Gastrocnemius medialis (tissue), 4 donors: ENCODE measurements around the gene LRRC38. TPM values are rescaled to one million over a fixed set of nuclear protein-coding genes. Genes with fewer than 3 reads are reported as not detected.

Experiments
- ATAC-seq, 2 donors: fragments of 150-250 bp; one replicate each; pipeline ENCODE4 v1.9.1; 2016
- DNase-seq, 2 donors: peaks; one replicate each; pipeline ENCODE4 v3.0.0-alpha.2; 2019
- H3K27ac ChIP-seq, 4 donors: fragments of 200-600 bp; sonication (generic); 1 replicate in 1 of 4; 2 replicates in 3 of 4; pipeline ENCODE4 v1.5.1; 2016 to 2018; ENCODE audit warnings: mild to moderate bottlenecking in 2 of 4, moderate library complexity in 1 of 4
- H3K27me3 ChIP-seq, 3 donors: fragments of 200-600 bp; sonication (generic) in 2 of 3; 1 replicate in 1 of 3; 2 replicates in 2 of 3; pipeline versions ENCODE4 v1.5.1 to v1.6.0; 2016 to 2019; ENCODE audit warnings: mild to moderate bottlenecking in 1 of 3, moderate library complexity in 1 of 3
- H3K36me3 ChIP-seq, 2 donors: fragments of 200-600 bp; sonication (generic) in 1 of 2; one replicate each; pipeline ENCODE4 v1.5.1; 2017 to 2018
- H3K4me1 ChIP-seq, 2 donors: fragments of 200-600 bp; sonication (generic) in 1 of 2; one replicate each; pipeline ENCODE4 v1.5.1; 2016 to 2017; ENCODE audit warnings: mild to moderate bottlenecking in 2 of 2
- H3K4me3 ChIP-seq, 4 donors: fragments of 200-600 bp; sonication (generic) in 3 of 4; 1 replicate in 1 of 4; 2 replicates in 3 of 4; pipeline ENCODE4 v1.5.1; 2016 to 2019; ENCODE audit warnings: mild to moderate bottlenecking in 2 of 4
- H3K9me3 ChIP-seq, 3 donors: fragments of 200-600 bp; sonication (generic) in 2 of 3; 1 replicate in 1 of 3; 2 replicates in 2 of 3; pipeline ENCODE4 v1.5.1; 2016 to 2019
- CTCF ChIP-seq, 5 experiments: fragments of 450-650 bp in 3 of 5; fragments of 200-600 bp in 2 of 5; sonication (generic) in 2 of 5; IDR thresholded peaks in 4 of 5; conservative IDR thresholded peaks in 1 of 5; 1 replicate in 4 of 5; 2 replicates in 1 of 5; pipeline ENCODE4 v1.5.1; 2016 to 2019; ENCODE audit warnings: antibody characterized with exemption in 5 of 5, mild to moderate bottlenecking in 3 of 5, moderate library complexity in 3 of 5
- POLR2A ChIP-seq, 2 donors: fragments of 450-650 bp; IDR thresholded peaks; one replicate each; pipeline ENCODE4 v1.6.1; 2017; ENCODE audit warnings: antibody characterized with exemption in 2 of 2, mild to moderate bottlenecking in 2 of 2, moderate library complexity in 2 of 2
- in situ Hi-C, 4 donors: fragments of 200-750 bp; cut with MboI; loops; one replicate each; pipeline versions ENCODE4 v1.15.0 to v1.8.0; 2017; ENCODE audit warnings: low sequenced_read_pairs in 4 of 4
- intact Hi-C: fragments of 100-400 bp; cut with DNase I; formaldehyde crosslinking; loops from one replicate; pipeline ENCODE4 v1.15.1; 2023; ENCODE audit warnings: low total_unique reads
- total RNA-seq, 4 donors: library from RNA; depleted of rRNA; stranded (reverse); fragments of >200 nt; gene quantifications; one replicate each; pipeline versions ENCODE4 v1.1.0 to v1.2.3, GENCODE V29; 2016

Gene LRRC38
- total RNA-seq, 4 donors from 2014 or later: 2.1 to 6.8 (median 5.7) TPM

- Histone ChIP-seq H3K4me3 (no peak overlapping the region), H3K9me3 (no peaks in the 10 kb centered on the region), H3K4me1 (peaks cover 19% of the 10 kb centered on the region in 2 donors), H3K27me3 (no peaks in the 10 kb centered on the region), H3K36me3 (peaks cover 0 to 13% of the 10 kb centered on the region in 2 donors), H3K27ac (peak overlapping the region; percentile 80 to 97 (median 90))
- in situ Hi-C loops (no loop called here), intact Hi-C loops (no loop called here)
- DNase-seq (no peak), ATAC-seq (no peak)
- TF ChIP-seq POLR2A (IDR thresholded peaks at IDR 0.05): no peak
- TF ChIP-seq CTCF (IDR thresholded peaks at IDR 0.05 in 4 of 5, conservative IDR thresholded peaks at IDR 0.05 in 1 of 5): no peak
These were observed 35.1 kb downstream of the LRRC38 start for GRCh38 chr1:13478692-13479091.

GRCh38 chr1:13469343-13469742, 44.5 kb downstream of the LRRC38 start:
- Histone ChIP-seq H3K4me3 (no peak overlapping the region), H3K27me3 (no peaks in the 10 kb centered on the region), H3K9me3 (no peaks in the 10 kb centered on the region), H3K4me1 (peaks cover 0 to 2% of the 10 kb centered on the region in 2 donors), H3K36me3 (no peaks in the 10 kb centered on the region), H3K27ac (peak overlapping the region; percentile 2 to 70 (median 60))
- TF ChIP-seq CTCF (IDR thresholded peaks at IDR 0.05 in 4 of 5, conservative IDR thresholded peaks at IDR 0.05 in 1 of 5) (peak; percentile 36 to 54 (median 43)), POLR2A (IDR thresholded peaks at IDR 0.05) (no peak)
- intact Hi-C loops: loop anchor here (1.0 to 2.0 kb wide), 3 partner anchors 43 to 102 kb away; no protein-coding TSS in a partner anchor
- ATAC-seq: peak; percentile 82 to 88
- in situ Hi-C loops: loop anchor here in 2 of 4 donors (10.0 to 25.0 kb wide), 2 partner anchors 75 to 93 kb away; no protein-coding TSS in a partner anchor
- peak in 1 of 2 donors; percentile 66 for DNase-seq

GRCh38 chr1:13465515-13465914, 48.3 kb downstream of the LRRC38 start:
- H3K36me3 ChIP-seq: no peaks in the 10 kb centered on the region
- H3K4me3 ChIP-seq: no peak overlapping the region
- no peaks in the 10 kb centered on the region for H3K27me3 ChIP-seq
- in situ Hi-C loops: loop anchor here in 2 of 4 donors (10.0 to 25.0 kb wide), 2 partner anchors 79 to 97 kb away; no protein-coding TSS in a partner anchor
- ATAC-seq (no peak), DNase-seq (no peak)
- no peaks in the 10 kb centered on the region for H3K9me3 ChIP-seq
- no peak overlapping the region for H3K27ac ChIP-seq
- intact Hi-C loops: no loop called here
- peaks cover 0 to 2% of the 10 kb centered on the region in 2 donors for H3K4me1 ChIP-seq
- TF ChIP-seq CTCF (IDR thresholded peaks at IDR 0.05 in 4 of 5, conservative IDR thresholded peaks at IDR 0.05 in 1 of 5) (no peak), POLR2A (IDR thresholded peaks at IDR 0.05) (no peak)

GRCh38 chr1:13462682-13463081, 51.1 kb downstream of the LRRC38 start:
- TF ChIP-seq CTCF (IDR thresholded peaks at IDR 0.05 in 4 of 5, conservative IDR thresholded peaks at IDR 0.05 in 1 of 5) (no peak), POLR2A (IDR thresholded peaks at IDR 0.05) (no peak)
- Histone ChIP-seq H3K9me3 (no peaks in the 10 kb centered on the region), H3K4me3 (no peak overlapping the region), H3K27me3 (no peaks in the 10 kb centered on the region), H3K4me1 (peaks cover 0 to 2% of the 10 kb centered on the region in 2 donors), H3K27ac (no peak overlapping the region), H3K36me3 (no peaks in the 10 kb centered on the region)
- ATAC-seq: no peak
- DNase-seq: no peak
- intact Hi-C loops (no loop called here), in situ Hi-C loops (loop anchor here in 2 of 4 donors (10.0 to 25.0 kb wide), 2 partner anchors 82 to 100 kb away; no protein-coding TSS in a partner anchor)
